ENCODE measurements around the gene CTF1.

CTF1 gene

DNA sequence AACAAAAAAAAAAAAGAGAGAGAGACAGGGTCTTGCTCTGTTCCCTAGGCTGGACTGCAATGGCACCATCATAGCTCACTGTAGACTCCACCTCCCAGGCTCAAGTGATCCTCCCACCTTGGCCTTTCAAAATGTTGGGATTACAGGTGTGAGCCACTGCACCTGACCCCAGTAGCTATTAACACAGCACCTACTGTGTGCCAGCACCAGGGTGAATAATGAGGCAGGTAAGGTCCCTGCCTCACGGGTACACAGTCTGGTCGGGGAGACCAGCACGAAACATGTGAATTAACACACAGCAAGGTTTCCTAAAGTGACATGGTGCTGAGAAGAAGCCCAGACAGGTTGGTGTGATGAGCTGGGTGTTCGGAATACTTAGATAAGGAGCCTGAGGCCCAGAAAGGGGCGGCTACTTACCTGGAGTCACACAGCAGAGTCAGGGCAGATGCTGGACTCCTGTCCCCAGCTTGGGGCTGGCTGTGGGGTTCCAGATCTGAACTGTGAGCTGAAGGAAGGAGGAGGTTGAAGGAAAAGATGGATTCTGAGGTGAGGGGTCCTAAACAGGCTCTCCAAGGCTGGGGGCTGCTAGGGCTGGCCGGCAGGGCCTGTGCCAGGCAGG, 16.5 kb downstream of the CTF1 start:
- no peak for DNase-seq

DNA sequence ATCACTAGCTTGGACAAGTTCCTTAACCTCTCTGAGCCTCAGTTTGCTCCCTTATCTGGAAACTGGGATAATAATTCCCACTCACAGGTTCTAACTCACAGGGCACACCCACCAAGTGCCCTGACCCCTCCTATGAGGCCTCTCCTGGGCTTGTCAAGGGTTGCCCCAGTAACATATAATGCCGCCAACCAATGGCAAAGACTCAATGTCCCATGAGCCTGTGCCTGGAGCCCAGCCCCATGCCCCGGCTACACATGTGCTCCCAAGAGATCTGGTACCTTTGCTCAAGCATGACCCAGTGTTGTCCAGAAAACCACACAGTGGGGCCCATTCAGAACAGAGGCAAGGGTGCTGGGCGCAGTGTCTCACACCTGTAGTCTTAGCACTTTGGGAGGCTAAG, 18.4 kb downstream of the CTF1 start:
- no peak for DNase-seq

GRCh38 chr16:30918614-30919013, 22.2 kb downstream of the CTF1 start:
- DNase-seq = no peak

- no peak for DNase-seq
Observed at GRCh38 chr16:30920891-30921290, 24.5 kb downstream of the CTF1 start.

DNA sequence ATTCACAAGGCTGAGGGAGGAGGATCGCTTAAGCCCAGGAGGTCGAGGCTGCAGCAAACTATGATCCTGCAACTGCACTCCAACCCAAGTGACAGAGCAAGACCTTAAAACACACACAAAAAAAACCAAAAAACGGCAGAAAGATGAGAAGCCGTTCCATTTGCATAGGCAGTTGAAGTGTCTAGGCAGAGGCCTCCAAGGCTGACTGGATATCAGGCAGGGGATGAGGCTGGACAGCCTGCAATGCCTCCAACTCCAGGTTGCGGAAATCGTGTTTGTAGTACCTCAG, 25.0 kb downstream of the CTF1 start:
- no peak for DNase-seq

GRCh38 chr16:30921748-30922419, 25.5 kb downstream of the CTF1 start:
- DNase-seq = peak; percentile 79

DNA sequence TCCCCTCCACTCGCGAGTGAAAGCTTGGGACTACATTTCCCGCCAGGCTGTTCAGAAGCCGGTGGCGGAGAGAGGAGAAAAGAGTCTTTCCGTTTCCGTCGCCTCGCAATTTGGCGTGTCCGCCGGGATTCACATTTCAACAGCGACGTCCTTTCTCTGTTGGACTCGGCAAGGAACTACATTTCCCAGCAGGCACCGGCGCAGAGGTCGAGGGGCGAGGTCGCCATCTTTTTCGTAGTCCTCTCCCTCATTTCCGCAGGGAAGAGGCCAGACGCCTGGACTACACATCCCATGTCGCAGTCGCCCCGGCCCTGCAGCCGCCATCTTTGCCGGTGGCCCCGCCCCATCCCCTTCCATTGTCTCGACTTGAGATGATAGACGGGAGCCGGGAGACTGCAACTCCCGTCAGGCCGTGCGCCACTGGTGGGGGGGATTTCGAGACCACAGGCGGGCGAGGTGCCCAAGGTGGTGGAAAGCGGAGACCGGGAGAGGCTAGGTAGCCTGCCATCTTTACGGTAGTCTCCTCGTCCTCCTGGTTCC, 26.1 kb downstream of the CTF1 start:
- peak; percentile 99 for DNase-seq

- DNase-seq = peak; percentile 100
Observed at GRCh38 chr16:30922960-30923535, 26.6 kb downstream of the CTF1 start.

- DNase-seq = no peak
Observed at GRCh38 chr16:30923554-30924075, 27.2 kb downstream of the CTF1 start, which contains the start of gene FBXL19. Gene FBXL19, plus strand, starts transcription at chr16:30923572. Its CDS starts 2,183 bp downstream, at chr16:30925755.

DNA sequence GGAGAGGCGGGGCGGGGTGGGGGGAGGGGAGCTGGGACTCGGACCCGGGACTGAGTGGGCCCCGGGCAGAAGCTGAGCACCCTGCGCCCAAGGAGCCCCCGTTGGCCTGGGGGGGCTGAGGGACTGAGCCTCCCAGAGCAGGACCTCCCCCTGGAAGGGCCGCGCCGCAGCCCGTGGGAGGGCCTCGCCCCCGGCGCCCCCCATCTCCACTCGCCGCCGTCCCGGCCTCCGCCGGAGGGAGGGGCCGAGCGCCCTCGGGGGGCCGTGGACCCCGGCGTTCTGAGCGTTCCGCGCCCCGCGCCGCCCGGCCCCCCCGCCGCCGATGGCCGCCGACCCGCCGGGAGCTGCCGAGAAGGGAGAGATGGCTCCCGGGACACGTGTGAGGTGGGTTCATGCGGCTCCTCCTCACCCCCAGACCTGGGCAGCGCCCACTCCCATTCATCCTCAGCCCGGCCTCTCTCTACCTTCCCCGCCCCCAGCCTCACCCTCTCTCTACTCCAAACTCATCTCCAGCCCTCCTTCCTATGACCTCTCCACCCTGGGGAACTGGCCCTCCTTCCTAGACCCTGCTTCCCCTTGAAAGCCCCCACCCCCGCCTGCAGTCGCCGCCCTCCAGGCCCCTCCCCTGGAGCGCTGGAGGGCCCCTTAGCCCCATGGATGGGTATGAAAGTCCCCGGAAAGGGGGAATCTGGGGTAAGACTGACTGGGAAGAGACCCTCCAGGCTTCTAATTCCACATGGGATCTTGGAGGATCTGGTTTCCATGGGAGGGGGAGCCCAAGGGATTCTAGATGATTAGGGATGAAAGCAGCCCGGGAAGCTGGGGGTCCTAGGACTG, 27.9 kb downstream of the CTF1 start:
- DNase-seq = no peak

DNA sequence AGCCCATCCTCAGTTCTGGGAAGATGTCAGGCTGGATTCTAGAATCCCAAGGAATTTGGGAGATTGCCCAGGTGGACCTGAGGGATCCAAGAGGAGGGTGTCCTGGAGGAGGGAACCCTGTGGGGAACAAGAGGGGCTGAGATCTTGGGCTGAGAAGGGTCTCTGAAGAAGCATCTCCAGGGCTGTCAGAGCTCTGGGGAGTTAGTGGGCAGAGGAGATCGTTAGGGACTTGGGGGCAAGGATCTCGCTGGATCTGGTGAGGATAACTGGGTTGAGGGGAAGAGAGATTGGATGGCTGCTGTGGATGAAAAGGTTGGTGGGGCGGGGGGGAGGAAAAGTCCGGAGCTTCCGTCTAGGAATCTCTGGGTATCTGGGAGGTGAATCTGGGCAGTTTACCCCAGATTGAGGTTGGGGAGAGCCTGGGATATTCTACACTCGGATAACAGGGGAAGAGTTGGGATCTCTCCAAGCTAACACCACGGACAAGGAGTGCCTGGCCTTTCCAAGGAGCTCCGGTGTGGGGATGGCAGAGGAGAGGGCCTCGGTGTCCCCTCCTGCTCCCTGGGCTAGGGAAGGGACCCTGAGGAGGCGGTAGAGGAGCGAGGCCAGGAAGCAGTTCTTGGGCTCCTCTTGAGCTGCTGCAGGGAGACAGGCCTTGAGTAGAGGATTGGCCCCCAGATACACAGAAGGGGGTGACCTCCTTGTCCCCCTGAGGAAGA, 28.7 kb downstream of the CTF1 start:
- DNase-seq = no peak

DNA sequence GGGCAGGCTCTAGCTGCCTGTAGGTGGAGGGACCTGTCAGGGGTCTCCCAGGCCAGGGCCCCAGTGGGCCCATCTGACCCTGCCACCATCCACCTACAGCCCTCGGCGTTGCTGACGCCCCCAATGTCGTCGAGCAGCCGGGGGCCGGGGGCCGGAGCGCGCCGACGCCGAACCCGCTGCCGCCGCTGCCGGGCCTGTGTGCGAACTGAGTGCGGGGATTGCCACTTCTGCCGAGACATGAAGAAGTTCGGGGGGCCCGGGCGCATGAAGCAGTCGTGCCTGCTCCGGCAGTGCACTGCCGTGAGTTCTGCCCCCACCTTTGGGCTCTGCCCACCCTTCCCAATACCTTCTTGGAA, 29.2 kb downstream of the CTF1 start:
- DNase-seq = no peak

GRCh38 chr16:30925995-30926811, 29.8 kb downstream of the CTF1 start:
- no peak for DNase-seq

- DNase-seq = no peak
Observed at GRCh38 chr16:30926937-30927788, 30.7 kb downstream of the CTF1 start.

DNA sequence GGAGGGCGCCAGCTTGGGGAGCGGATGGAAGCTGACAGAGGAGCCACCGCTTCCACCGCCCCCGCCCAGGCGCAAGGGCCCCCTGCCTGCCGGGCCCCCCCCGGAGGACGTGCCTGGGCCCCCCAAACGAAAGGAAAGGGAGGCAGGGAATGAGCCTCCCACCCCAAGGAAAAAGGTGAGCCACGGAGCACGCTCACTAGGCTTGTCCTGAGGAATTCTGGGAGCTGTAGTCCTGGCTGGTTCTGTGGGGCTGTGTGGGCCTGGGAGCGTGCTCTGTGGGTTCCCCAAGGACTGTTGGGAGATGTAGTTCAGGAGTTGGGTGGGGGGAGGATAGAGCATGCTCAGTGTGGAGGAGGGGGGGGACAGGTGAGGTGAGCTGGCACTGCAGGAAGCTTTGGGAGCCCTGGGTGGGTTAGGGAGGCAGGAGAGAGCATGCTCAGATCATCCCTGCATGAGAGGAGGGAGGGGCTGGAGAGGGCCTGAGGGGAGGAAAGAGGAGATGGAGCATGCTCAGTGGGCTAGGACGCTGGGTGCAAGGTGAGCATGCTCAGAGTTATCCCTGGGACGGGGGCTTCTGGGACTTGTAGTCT, 31.5 kb downstream of the CTF1 start:
- DNase-seq = peak; percentile 36

GRCh38 chr16:30928390-30928789, 32.0 kb downstream of the CTF1 start:
- DNase-seq = no peak

DNA sequence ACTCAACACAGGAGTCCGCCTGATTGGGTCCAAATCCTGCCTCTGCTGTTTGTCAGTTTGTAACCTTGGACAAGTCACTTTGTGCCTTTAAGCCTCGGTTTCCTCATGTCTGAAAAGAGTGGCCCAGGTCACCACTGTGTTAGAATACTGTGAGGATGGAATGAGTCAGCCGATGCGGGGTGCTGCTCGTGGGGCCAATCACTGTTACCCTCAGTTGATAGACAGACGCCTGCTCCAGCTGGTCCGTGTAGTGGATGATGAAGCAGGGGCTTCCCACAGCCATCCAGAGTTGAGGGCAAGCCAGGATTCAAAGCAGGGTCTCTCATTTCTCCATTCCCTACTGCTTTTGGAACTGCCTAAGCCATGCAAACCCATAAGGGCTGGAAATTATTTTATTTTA, 32.8 kb downstream of the CTF1 start:
- no peak for DNase-seq

DNA sequence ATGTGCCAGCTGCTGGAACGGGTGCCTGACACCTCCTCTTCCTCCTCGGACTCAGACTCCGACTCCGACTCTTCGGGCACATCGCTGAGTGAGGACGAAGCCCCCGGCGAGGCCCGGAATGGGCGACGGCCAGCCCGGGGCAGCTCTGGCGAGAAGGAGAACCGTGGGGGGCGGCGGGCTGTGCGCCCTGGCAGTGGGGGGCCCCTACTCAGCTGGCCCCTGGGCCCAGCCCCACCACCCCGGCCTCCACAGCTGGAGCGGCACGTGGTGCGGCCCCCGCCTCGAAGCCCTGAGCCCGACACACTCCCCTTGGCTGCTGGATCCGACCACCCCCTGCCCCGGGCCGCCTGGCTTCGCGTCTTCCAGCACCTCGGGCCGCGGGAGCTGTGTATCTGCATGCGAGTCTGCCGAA, 33.8 kb downstream of the CTF1 start:
- no peak for DNase-seq

DNA sequence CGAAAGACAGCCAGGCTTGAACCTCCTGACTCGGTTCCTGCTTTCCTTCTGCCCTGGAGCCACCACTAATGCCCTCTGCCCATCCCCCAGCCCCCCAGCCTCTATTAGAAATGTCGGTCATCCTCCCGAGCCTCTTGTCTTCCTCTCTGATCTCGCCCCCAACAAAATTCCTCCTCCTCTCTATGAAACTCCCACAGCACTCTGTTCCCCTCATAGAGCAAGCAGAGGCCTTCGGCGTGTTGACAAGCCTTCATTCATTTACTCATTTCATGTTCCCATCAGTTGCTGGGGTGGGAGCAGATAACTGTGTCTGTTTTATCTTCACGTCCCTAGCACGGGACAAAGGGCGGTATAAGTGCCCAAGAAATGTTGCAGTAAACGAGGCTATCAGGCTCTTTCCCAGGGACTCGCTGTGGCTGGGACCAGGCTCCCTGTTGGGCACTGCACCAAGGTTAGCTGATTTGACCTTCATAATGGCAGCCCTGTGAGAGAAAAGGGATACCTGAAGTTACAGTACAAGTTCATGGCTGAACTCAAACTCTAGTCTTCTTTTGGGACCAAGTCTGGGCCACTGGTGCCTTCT, 34.7 kb downstream of the CTF1 start:
- no peak for DNase-seq

All from HCEC 1CT (cell line).